ENCODE data around the gene RAI1.

RAI1 gene

DNA sequence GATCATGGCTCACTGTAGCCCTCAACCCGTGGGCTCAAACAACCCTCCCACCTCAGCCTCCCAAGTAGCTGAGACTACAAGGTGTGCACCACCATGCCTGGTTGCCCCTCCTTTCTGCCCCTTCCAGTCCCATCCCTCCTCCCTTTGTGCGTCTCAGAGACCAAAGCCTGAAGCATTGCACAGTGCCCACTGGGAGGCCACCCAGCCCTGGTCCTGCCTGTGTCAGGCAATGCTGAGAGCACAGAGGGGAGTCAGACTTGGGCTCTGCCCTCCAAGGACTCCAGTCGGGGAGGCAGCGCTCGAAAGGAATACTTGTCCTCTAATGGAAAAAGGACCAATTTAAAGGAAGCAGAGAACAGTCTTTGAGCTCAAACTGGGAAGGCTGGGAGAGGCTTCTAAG is 20.4 kb downstream of the RAI1 start:
- DNase-seq, result no peak

DNA sequence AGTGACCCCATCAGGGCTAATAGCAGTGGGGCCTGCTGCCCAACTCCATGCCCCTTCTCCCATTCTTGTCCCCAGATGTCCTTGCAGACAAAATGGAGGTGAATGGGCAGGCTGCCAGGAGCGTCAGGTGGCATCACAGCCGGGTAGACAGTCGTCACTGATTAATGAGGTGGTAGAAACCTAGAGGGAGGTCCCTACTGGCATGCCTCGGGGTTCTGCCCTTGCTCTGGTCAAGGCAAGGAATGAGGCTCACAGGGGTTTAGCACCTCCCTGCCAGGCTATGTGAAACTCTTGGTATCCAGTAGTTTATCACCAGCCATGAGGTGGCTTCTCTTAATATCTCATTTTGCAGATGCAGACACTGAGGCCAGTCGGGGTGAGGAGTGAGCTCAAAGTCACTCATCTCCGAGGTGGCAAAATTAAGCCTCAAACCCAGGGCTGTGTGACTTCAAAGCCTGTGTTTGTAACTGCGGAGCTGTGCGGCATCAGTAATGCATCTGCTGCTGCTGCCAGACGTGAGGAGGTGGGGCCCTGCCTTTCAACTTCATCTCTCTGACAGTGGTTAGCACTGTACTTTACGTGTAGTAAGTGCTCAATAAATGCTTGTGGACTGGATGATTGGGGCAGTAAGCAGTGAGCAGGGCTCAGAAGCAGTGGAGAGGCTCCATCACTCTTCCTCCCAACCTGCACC is 21.3 kb downstream of the RAI1 start:
- no peak for DNase-seq

DNA sequence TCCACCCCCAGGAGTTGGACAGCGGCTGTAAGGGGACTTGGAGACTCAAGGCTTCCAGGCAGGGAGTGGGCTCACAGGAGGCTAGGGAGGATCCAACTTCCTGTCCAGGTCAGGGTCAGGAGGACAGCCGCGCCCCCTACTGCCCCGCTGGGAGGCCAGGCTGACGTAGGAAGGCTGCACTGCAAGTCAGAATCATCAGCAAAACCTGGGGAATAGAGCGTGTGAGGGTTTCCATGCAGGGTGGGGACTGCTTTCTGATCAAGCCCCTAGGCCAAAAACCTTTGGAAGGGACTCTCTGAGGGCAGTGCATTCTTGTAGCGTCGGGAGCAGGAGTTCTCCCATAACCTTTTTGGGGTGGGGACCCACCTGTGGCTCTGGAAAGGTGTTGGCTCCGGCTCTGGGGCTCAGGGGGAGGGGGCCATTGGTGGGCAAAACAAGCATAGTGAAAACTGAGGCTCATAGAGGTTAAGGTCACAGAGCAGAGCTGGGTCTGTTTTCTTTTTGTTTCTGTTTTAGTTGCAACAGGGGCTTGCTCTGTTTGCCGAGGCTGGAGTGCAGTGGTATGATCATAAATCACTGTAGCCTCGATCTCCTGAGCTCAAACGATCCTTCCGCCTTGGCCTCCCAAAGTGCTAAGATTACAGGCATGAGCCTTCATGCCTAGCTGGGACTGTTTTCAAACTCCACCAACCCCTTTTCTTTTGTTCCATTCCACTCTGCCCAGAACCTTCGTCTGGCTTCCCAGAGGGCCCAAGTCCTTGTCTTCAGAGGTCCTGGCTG is 22.1 kb downstream of the RAI1 start:
- no peak for DNase-seq

DNA sequence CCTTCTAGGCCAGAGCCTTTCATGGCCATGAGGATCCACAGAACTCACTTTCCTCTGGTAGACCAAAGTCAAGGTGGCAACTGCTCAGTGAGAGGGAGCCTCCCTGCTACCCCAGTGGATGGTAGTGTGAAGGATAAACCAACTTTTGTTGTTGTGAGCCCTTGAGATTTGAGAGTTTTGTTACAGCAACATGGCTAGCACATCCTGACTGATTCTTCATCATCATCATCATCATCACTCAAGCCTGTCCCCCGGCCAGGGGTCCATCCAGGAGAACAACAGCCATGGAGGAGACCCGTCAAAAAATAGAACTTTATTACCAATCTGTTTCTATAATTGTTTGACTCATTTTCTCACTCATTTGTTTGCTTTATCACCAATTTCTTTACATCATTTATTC is 23.7 kb downstream of the RAI1 start:
- DNase-seq, result no peak

DNA sequence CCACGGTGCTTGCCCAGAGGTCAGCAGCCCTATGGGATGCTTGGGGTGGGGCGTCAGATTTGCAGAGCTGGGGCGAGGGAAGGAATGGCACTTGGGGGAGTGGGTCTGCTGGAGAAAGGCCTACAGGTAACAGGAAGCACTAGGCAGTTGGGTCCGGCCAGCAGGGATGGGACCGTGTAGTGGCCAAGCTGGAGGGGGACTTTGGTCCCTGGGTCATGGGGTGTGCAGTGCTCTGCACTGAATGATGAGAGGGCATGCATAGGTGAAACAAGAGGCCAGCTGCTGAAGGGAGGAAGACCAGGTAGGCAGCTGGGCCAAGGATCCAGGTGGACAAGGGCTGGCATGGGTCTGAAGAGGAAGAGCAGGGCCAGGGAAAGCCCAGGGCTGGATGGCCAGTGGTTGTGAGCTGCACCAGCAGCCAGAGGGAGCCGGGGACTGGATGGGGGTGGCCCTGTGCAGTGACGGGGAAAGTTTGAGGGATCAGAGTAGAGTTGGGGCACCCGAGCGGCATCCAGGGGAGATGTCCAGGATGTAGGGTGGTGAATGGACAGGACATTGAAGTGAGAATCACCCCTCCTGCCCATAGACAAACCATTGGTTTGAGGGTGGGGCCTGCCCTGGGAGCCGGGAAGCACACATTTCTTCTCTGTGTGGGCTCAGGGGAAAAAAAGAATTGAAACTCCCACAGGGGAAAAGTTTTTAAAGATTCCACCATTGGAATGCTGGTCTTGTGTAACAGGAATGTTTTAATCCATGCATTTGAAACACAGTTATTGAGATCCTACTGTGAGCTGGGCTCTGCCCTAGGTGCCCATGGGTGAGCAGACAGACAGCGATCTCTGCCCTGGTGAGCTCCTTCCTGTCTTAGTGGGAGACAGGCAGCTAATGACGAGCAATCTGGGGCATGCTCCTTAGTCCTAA is 25.1 kb downstream of the RAI1 start:
- DNase-seq, result no peak

DNA sequence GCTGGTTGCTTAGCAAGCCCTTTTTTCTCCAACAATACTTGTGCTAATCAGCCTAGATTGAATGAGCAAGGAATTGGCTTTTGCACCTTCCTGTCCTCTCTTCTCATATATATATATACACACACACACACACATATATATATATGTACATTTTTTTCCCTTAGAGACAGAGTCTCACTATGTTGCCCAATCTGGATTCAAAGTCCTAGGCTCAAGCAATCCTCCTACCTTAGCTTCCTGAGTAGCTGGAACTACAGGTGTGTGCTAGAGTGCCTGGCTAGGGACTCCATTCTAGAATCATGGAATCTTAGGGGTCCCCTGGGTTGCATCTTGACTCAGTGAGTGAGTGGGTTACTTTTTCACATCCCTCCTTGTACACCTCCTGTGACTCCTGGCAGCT is 27.0 kb downstream of the RAI1 start:
- DNase-seq, result no peak

DNA sequence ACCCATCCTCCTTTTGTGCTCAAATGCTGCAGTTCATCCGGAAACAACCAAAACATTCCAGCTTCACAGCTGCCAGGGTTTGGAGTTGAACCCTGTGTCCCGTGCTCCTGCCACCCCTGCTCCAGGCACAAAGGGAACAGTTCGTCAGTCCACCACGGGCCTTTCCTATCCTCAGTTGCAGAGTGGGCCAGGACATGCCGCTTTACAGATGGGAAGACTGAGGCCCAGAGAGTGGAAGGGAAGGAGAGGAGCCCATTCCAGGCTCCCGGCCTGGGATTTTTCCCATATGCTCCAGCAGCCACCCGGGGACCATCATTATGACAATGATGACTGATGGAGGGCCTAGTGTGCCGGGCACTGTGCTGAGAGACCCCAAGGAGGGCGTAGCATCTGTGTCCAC is 27.6 kb downstream of the RAI1 start:
- no peak for DNase-seq

DNA sequence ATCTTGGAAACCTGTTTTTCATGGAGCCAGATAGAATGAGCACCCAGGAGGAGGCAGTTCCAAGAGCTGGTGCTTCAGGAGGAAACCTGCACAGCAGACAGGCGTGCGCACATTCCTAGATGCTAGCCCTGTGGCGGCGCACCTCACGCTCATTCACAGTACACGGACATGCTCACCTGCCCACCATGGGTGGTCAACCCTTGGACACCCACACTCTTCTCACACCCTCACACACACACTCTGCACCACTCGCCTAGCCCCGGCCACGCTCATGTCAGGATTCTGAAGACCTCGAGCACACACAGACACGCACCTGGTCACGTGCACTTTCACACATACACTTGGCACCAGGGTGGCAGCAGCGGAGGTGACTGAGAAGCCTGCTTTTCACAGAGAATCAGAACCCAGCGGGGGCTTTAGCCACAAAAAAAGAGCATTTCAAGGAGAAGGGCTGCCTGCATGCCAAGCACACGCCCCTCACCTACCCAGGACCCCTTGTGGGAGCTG is 28.6 kb downstream of the RAI1 start:
- no peak for DNase-seq

DNA sequence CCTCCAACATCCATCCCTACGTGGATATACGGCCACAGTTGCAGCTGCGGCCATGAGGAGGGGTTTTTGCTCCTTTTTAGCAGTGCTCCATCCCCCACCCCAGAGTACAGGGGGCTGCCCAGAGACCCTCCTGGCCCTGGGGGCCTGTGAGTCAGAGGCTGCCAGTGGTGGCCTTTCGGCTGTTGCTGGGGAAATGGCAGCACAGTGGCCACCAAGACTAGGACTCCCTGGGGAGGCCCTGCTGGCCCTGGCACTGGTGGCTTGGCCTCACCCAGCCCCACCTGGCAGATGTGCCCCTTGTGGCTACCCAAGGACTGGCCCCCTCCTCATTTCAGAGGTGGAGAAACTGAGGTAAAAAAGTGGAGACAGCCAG is 29.1 kb downstream of the RAI1 start:
- DNase-seq, result no peak

DNA sequence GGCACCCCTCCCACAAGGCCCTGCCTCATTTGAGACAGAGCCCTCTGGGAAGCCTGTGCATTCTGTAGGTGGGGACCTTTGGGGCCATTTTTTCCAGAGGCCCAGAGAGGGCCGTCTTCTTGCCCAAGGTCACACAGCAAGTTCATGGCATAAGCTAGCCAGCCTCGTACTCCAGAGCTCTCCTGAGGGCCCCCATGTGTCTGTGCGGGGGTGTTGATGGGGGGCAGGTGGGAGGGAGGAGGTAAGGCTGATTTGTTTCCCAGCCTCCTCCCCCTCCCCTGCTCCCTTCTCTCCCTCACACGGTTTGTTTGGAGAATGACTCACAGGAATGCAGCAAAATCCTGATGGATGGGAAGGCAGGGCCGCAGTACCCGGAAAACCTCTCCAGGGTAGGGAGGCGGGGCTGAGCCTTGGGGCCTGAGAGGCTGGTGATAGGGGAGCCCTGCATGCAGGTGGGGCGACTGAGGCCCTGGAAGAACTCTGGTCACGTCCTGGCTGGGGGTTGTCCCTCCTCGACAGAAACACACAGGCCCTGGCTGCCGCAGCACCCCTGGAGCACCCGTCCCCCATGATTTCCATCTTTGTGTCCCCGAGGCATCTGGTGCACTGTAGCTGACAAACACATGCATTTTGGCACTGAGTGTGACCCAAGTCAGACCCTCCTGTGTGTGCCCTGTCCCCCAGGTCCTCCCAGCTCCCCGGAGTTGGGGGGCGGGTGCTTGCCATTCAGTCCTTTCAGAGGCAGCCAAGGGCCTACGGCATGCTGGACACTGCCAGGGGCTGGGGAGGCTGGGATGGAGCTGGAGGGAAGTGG is 29.7 kb downstream of the RAI1 start:
- DNase-seq, result no peak

DNA sequence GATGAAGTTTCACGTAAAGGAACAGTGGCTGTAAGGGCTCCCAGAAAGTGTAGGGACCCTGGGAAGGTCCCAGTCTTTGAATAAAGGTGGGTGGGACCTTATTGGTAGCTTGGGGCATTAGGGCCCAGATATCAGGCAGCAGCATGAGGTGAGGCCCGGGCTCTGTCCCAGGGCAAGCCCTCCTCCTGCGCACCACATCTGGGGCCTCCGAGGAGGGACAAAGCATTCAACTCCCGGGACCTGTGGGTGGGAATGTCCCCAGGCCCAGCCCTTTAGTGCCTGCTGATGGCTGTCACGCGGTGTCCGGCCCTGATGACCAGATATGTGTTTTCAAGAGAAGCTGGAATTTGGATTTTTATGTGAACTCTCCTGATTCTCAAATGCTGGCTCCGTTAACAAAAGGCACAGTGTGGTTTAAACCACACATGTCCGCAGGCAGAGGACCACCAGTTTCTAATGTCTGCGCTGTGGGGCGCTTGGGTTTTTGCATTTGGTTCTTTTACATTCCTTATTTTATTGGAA is 30.4 kb downstream of the RAI1 start:
- DNase-seq, result no peak

DNA sequence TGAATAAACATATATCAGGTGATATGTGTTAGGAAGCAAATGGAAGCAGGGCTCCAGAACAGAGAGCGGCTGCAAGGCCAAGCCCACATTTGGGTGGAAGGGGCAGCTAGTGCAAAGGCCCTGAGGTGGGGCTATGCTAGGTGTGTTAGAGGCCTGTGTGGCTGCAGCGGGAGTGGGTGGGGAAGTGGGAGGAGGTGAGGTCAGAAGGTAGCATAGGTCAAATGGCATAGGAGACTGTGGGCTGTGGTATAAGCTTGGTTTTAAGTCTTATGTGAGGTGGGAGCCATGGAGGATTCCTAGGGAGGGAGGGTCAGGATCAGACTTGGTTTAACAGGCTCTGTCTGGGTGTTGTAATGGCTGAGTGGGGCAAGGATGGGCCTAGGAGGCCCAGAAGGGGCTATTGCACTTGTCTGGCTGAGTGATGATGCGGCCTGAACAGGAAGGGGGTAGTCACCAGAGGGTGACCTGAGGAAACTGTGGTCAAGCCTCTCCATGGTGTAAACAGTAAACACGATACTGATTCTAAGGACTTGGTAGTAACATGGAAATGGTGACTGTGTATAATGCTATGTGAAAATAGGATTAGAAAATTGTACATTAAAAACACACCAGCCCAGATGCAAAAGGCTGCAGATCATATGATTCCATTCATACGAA is 31.1 kb downstream of the RAI1 start:
- DNase-seq, result no peak

DNA sequence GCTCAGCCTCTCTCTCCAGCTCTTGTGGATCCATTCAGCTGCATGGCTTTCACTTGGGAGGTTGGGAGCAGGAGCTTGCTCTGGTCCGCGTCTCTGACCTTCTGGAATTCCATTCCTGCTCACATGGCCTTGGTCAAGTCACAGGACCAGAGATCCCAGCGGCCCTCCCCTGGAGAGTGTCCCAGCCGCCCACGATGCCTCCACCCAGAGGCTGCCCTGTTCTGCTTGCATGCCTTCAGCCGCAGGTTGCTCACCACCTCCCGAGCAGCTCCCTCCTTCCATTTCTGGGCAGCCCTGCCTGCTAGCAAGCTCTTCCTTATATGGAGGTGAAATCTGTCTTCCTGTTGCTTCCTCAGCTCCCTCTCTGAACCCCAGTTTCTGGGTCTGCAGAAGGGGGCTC is 32.6 kb downstream of the RAI1 start:
- no peak for DNase-seq

DNA sequence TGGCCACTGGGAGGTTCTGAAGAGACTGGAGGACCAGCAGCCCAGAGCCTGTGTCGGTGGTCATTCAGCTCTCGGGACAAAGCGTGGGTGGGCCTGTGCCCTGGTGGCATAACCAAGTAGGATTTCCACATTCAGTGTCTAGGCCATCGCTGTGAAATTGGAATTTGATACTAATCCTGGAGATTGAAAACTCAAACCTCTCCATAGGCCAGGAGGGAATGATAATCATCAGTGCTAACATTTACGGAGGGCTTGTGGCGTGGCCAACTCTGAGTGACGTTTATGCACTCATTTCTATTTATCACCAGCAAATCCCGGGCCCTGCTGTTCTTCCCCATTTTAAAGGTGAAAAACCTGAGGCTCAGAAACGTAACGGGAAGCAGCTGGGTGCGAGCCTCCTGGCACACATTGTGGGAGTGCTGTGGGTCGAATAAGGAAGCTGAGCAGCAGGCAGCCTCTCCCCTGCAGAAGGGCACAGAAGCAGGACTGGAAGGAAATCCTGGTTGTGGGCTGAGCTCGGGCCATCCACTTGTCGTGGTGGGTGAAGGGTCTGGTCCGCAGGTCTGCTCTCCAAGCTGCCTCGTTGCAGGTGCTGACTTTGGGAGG is 33.1 kb downstream of the RAI1 start:
- DNase-seq, result no peak

DNA sequence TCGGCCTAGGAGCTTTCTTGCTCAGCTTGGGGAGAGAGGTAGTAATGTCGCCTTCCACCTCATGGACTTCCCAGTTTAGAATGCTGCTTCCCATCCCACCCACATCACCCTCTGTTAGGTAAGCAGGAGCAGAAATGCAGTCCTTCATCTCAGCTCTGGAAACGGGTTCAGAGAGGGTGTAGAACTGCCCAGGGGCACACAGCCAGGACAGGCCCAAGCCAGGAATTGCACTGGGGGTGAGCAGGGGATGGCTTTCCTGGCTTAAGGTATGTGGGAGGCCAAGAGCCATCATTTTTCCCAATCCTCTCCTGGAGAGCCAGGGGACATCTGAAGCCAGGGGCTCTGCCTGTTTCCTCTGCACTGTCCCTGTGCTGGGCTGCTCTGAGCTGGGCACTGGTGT is 33.6 kb downstream of the RAI1 start:
- DNase-seq, result no peak

DNA sequence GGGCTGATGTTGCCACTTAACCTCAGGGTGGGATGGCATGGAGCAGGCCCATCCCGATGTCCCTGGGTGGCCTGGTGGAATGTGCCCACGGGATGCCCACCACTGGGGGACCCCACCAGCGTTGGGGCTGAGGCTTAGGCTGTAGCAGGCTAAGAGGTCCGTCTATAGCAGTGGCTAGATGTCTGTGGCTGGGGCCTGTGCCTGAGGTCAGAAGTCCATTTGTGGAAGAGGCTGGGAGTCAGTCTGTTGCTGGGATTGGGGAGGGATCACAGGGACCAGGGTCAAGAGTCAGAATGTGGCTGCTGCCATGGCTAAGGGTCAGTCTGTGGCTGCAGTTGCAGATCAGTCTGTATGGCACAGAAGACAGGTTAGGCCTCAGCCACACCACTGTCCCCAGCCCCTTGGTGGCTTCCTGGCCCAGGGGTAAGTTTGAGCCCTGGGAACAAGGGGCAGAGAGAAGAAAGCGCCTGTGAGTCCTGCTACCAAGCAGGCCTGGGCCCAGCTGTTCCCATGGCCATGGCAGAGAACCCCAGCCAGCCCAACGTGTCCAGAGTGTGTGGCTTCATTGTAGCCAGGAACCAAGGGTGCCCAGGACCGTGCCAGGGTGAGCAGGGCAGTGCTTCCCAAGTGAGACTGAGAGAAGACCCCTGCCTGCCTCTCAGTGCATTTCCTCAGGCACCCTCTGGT is 35.7 kb downstream of the RAI1 start:
- no peak for DNase-seq

DNA sequence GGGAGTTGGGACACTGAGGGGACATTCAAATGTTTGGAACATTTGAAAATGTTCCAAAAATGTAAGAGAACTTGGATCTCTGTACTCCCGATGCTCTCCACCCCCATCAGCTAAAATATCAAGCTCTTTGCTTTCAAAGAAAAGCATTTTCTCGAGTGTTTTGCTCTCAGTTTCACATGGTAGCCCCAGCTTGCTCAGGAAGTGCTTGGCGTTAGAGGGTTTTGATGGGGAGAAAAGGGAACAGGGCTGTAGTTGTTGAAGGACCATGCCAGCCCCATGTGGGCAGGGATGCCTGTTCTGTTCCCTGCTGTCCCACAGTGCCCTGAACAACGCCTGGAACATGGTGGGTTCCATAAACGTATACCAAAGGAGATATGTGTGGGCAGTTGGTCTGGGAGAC is 37.0 kb downstream of the RAI1 start:
- DNase-seq, result no peak

DNA sequence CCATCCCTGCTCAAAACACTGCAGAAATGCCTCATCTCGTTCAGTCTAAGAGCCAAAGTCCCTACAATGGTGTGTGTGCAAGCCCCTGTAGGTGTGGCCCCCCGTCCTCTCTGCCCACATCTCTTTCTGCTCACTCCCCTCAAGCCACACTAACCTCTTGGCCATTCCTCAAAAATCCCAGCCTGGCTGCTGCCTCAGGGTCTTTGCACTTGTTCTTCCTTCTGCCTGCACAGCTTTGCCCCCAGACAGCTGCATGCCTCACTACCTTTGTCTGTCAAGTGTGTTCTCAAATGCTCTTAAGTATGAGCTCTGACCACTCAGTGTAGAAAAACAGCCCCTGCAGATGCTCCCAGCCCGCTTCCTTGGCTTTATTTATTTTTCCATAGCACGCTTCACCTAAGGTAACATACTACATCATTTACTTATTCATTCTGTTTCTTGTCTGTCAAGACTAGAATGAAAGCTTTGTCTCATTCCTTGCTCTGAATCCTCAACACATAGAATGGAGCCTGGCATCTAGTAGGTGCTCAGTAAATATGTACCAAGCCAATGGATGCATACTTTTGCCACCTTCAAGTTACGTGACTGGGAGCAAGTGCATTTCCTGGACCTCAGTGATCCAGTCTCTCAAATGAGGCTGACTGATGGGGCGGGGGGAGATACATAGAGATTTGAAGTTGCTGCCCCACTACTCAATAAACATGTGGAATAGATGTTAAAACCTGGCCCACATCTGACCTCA is 38.1 kb downstream of the RAI1 start:
- DNase-seq, result no peak

DNA sequence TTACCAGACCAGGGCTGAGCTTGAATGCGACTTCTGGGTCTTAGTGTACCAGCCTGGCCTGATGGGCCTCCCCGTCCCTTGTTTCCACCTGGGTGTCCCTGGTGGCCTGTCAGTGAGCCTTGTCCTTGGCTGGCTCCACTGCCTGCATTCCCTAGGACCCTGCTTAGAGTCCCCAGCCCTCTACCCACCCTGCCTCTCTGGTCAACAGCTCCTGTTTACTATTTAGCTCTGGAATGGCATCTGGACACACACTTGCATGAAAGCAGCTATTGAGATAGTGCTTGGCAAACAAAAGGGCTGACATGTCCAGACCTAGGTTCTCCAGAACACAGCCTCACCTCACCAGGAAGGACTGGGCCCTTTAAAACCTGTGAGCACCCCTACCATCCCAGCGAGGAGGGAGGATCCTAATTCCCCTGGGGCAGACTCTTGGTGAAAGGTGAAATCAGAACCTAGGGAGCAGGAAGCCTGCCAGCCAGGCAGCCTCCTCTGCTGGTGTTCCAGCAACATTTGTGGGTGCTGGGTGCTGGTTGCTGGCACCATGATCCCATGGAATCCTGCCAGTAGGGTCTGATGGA is 38.8 kb downstream of the RAI1 start:
- no peak for DNase-seq
